ENCODE results near the gene WIPI1. TPM values are rescaled to one million over a fixed set of nuclear protein-coding genes. Genes with fewer than 3 reads are reported as not detected.

The WIPI1 gene
- total RNA-seq, 2 donors from 2014 or later, result 24.2 to 37.7 TPM

- WGBS, result 90% methylated on average over 4 of the region's 4 CpGs
- TF ChIP-seq POLR2A (IDR thresholded peaks at IDR 0.05) (no peak), CTCF (IDR thresholded peaks at IDR 0.05) (no peak), POLR2AphosphoS5 (IDR thresholded peaks at IDR 0.05) (no peak)
- Histone ChIP-seq H3K36me3 (no peaks in the 10 kb centered on the region), H3K9me3 (no peaks in the 10 kb centered on the region), H3K4me1 (replicated peaks) (no peaks in the 10 kb centered on the region), H3K27me3 (replicated peaks; ENCODE audit: insufficient read depth) (no peaks in the 10 kb centered on the region), H3K27ac (no peak overlapping the region), H3K4me3 (no peak overlapping the region)
- DNase-seq (ENCODE audit: low spot score), result no peak
- intact Hi-C loops (cut with DNase I), result no loop called here
These were observed 56.9 kb downstream of the WIPI1 start for GRCh38 chr17:68400404-68400735.

- Histone ChIP-seq H3K4me3 (no peak overlapping the region), H3K27ac (no peak overlapping the region), H3K36me3 (no peaks in the 10 kb centered on the region), H3K4me1 (replicated peaks) (no peaks in the 10 kb centered on the region), H3K27me3 (replicated peaks; ENCODE audit: insufficient read depth) (no peaks in the 10 kb centered on the region), H3K9me3 (no peaks in the 10 kb centered on the region)
- no peak for DNase-seq (ENCODE audit: low spot score)
- WGBS, result 56% methylated on average over 19 of the region's 19 CpGs
- intact Hi-C loops (cut with DNase I), result loop anchor here (5.0 to 10.0 kb wide), 2 partner anchors 48 to 135 kb away; no protein-coding TSS in a partner anchor
- no peak for TF ChIP-seq CTCF (IDR thresholded peaks at IDR 0.05)
- no peak for TF ChIP-seq POLR2A (IDR thresholded peaks at IDR 0.05)
These were observed 57.5 kb downstream of the WIPI1 start for GRCh38 chr17:68399638-68400403.

GRCh38 chr17:68398691-68399637, 58.3 kb downstream of the WIPI1 start:
- H3K27ac ChIP-seq, result no peak overlapping the region
- H3K4me1 ChIP-seq (replicated peaks), result no peaks in the 10 kb centered on the region
- no peaks in the 10 kb centered on the region for H3K27me3 ChIP-seq (replicated peaks; ENCODE audit: insufficient read depth)
- intact Hi-C loops (cut with DNase I), result loop anchor here (5.0 to 10.0 kb wide), 2 partner anchors 47 to 134 kb away; no protein-coding TSS in a partner anchor
- no peaks in the 10 kb centered on the region for H3K36me3 ChIP-seq
- no peaks in the 10 kb centered on the region for H3K9me3 ChIP-seq
- H3K4me3 ChIP-seq, result no peak overlapping the region
- 24% methylated on average over 11 of the region's 11 CpGs for WGBS
- DNase-seq (ENCODE audit: low spot score), result peak; percentile 59
- TF ChIP-seq POLR2A (IDR thresholded peaks at IDR 0.05) (no peak), POLR2AphosphoS5 (IDR thresholded peaks at IDR 0.05) (peak; percentile 58), CTCF (IDR thresholded peaks at IDR 0.05) (peak; percentile 63 to 84 (median 78))

- DNase-seq (ENCODE audit: low spot score), result no peak
- intact Hi-C loops (cut with DNase I), result loop anchor here (5.0 to 10.0 kb wide), 2 partner anchors 45 to 132 kb away; no protein-coding TSS in a partner anchor
- Histone ChIP-seq H3K27ac (no peak overlapping the region), H3K4me3 (no peak overlapping the region), H3K27me3 (replicated peaks; ENCODE audit: insufficient read depth) (no peaks in the 10 kb centered on the region), H3K9me3 (no peaks in the 10 kb centered on the region), H3K4me1 (replicated peaks) (no peaks in the 10 kb centered on the region), H3K36me3 (no peaks in the 10 kb centered on the region)
- no peak for TF ChIP-seq CTCF (IDR thresholded peaks at IDR 0.05)
- no peak for TF ChIP-seq POLR2AphosphoS5 (IDR thresholded peaks at IDR 0.05)
- TF ChIP-seq POLR2A (IDR thresholded peaks at IDR 0.05), result no peak
- WGBS, result 70% methylated on average over 7 of the region's 7 CpGs
These were observed 60.2 kb downstream of the WIPI1 start for GRCh38 chr17:68397108-68397536.

All from prostate gland (tissue), 2 donors.